GM23248 (cell line): Measurements from ENCODE around the gene CCNG1.

ENCODE experiments used
- EZH2 ChIP-seq: fragments of 200-600 bp; sonication (generic); IDR thresholded peaks from 2 replicates; pipeline ENCODE4 v1.6.1; 2018; ENCODE audit warnings: antibody characterized with exemption, mild to moderate bottlenecking; ENCODE audit not compliant: insufficient read depth, poor library complexity, severe bottlenecking
- EZH2phosphoT487 ChIP-seq: fragments of 200-600 bp; sonication (generic); IDR thresholded peaks from 2 replicates; pipeline ENCODE4 v1.6.1; 2018; ENCODE audit warnings: antibody characterized with exemption, moderate library complexity, mild to moderate bottlenecking, low read depth; ENCODE audit not compliant: insufficient read depth

GRCh38 chr5:163445345-163445744, 8.0 kb downstream of the CCNG1 start:
- no peak for TF ChIP-seq EZH2
- TF ChIP-seq EZH2phosphoT487, result no peak
